GM18498 (cell line): ENCODE data around the gene KRTAP5-4.
"Not testable (repeated sequence)": the region's sequence is repeated elsewhere in the genome, so short reads cannot be mapped to it uniquely, and the experiment has no call there.

ENCODE experiments used
- ATAC-seq: cut with Tn5 transposase; IDR thresholded peaks from one replicate; pipeline ENCODE4 v1.9.1; 2021; ENCODE audit warnings: mild to moderate bottlenecking, moderate library complexity; ENCODE audit not compliant: unreplicated experiment

The KRTAP5-4 gene

GRCh38 chr11:1604181-1604580 is 17.8 kb downstream of the KRTAP5-4 start:
- ATAC-seq, result no peak

DNA sequence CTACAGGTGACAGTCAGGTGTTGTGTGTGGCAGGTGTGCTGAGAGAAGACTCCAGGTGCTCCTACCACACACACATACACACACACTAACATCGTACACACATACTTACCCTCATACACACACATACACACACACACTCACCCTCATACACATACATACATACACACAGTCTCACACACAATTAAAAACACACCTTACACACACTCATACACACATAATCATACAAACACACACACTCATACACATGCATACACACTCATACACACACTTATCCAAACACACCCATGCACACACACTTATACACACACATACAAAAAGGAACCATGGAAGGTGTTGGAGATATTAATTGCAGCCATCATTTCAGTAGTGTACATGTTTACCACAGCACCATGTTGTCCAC is 18.3 kb downstream of the KRTAP5-4 start:
- ATAC-seq, result no peak

- not testable (repeated sequence) for ATAC-seq
Measured at GRCh38 chr11:1601663-1602062, 20.3 kb downstream of the KRTAP5-4 start.

- ATAC-seq, result no peak
Measured at GRCh38 chr11:1600626-1601025, 21.3 kb downstream of the KRTAP5-4 start.

GRCh38 chr11:1598816-1599215 is 23.1 kb downstream of the KRTAP5-4 start:
- ATAC-seq, result no peak

GRCh38 chr11:1598406-1598805 is 23.5 kb downstream of the KRTAP5-4 start:
- ATAC-seq, result not testable (repeated sequence)

GRCh38 chr11:1597994-1598380 is 24.0 kb downstream of the KRTAP5-4 start, which contains the start of gene KRTAP5-2:
Gene KRTAP5-2, minus strand, starts transcription at chr11:1598294. Its CDS starts 44 bp downstream, at chr11:1598250.
- ATAC-seq, result no peak

GRCh38 chr11:1597331-1597993 is 24.5 kb downstream of the KRTAP5-4 start:
- no peak for ATAC-seq

GRCh38 chr11:1596576-1597121 is 25.3 kb downstream of the KRTAP5-4 start:
- ATAC-seq, result not testable (repeated sequence)

DNA sequence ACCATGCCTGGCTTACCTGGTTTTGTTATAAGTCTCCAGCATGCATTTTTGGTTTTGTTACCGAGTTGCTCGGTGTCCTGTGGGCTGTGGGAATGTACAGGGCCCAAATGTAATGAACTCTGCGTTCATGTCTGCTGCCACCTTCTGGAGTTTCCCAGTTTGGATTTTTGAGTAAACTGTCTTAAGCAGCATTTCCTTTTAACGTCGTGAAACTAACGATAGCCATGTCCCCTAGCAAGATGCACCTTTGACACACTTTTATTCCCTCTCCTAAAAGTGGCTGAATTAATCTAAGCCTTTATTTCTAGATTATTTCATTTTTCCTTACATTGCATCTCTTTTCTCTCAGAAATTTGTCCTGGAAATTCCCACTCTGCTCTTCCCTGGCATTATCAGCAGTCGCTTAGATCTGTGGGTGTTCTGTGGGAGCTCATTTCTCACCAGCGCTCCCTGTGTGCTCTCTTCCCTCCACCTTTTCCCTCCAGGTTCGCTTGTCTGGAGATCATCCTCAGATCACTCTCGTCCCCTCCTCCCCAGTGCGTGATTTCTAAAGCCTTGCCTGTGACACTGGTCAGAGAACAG is 25.9 kb downstream of the KRTAP5-4 start:
- ATAC-seq, result not testable (repeated sequence)

DNA sequence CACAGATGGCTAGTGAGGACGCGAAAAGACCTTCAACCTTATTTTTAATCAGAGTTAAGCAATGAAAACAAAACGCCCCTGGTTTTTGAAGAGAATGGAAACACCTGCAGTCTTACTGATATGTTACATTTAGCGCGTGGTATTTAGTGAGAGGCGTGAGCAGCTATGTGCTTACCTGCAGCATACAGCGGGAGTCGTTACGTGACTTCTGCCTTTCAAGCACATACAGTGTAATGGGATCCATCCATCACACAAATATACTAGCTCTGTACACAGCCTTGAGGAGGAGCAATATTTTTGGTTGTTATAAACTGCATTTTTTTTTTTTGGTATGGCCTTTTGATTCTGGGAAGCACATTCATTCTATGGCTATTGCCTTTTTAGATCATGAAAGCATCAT is 29.3 kb downstream of the KRTAP5-4 start:
- ATAC-seq, result no peak

DNA sequence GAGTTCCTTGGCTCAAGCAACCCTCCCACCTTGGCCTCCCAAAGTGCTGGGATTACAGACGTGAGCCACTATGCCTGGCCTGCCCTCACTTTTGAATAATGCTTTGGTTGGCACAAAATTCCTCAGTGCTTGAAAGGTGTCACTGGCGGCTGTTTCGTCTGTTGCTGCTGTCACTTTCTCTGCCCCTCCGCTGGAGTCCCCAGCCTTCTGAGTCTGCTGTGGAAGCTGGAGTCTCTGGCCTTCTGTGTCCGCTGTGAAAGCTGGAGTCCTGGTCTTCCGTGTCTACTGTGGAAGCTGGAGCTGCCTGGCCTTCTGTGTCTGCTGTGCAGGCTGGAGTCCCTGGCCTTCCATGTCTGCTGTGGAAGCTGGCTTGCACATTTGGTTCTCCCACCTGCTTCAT is 31.9 kb downstream of the KRTAP5-4 start:
- ATAC-seq, result no peak

- ATAC-seq, result not testable (repeated sequence)
Measured at GRCh38 chr11:1589191-1589963, 32.6 kb downstream of the KRTAP5-4 start.

- ATAC-seq, result no peak
Measured at GRCh38 chr11:1586699-1587098, 35.2 kb downstream of the KRTAP5-4 start.

- ATAC-seq, result not testable (repeated sequence)
Measured at GRCh38 chr11:1584661-1585370, 37.1 kb downstream of the KRTAP5-4 start, which contains the start of gene KRTAP5-1. Gene KRTAP5-1, minus strand, starts transcription at chr11:1585283. Its CDS starts 34 bp downstream, at chr11:1585249.

GRCh38 chr11:1582909-1583308 is 39.0 kb downstream of the KRTAP5-4 start:
- not testable (repeated sequence) for ATAC-seq

- no peak for ATAC-seq
Measured at GRCh38 chr11:1581976-1582375, 40.0 kb downstream of the KRTAP5-4 start.

DNA sequence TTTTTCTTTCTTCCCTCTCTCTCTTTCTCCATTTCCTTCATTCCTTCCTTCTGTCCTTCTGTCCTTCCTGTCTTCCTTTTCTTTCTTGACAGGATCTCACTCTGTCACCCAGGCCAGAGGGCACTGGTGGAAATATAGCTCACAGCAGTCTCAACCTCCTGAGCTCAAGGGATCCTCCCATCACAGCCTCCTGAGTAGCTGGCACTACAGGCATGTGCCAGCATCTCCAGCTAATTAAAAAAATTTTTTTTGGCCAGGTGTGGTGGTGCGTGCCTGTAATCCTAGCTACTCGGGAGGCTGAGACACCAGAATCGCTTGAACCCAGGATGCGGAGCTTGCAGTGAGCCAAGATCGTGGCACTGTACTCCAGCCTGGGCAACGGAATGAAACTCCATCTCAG is 45.1 kb downstream of the KRTAP5-4 start:
- no peak for ATAC-seq

DNA sequence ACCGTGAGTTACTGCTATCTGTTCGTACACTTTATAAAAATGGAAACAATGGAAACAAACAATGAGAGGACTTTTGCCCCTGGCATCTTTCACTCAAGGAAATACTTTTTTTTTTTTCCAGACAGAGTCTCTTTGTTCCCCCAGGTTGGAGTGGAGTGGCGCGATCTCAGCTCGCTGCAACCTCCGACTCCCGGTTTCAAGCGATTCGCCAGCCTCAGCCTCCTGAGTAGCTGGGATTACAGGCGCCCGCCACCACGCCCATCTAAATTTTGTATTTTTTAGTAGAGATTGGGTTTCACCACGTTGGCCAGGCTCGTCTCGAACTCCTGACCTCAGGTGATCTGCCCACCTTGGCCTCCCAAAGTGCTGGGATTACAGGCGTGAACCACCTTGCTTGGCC is 46.2 kb downstream of the KRTAP5-4 start:
- ATAC-seq, result not testable (repeated sequence)

GRCh38 chr11:1574933-1575242 is 47.0 kb downstream of the KRTAP5-4 start:
- no peak for ATAC-seq
